GM18499 (cell line): Measurements from ENCODE around the gene CKAP4.

Source experiments
- ATAC-seq: cut with Tn5 transposase; IDR thresholded peaks from one replicate; pipeline ENCODE4 v1.9.1; 2021; ENCODE audit warnings: moderate number of reproducible peaks; ENCODE audit not compliant: insufficient read depth, unreplicated experiment

CKAP4 gene

DNA sequence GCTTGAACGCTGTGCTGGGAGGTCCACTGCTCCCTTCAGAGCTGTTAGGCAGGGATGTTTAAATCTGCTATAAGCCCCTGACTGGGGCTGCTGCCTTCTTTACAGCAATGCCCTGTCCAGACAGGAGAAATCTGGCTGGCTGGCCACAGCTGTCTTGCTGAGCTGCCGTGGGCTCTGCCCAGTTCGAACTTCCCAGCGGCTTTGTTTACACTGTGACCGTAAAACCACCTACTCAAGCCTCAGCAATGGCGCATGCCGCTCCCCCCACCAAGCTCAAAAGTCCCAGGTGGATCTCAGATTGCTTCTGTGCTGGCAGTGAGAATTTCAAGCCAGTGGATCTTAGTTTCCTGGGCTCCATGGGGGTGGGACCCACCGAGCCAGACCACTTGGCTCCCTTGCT lies 35.8 kb downstream of the CKAP4 start:
- ATAC-seq: no peak

- ATAC-seq: no peak
Observed at GRCh38 chr12:106205208-106206069, 42.4 kb downstream of the CKAP4 start.

DNA sequence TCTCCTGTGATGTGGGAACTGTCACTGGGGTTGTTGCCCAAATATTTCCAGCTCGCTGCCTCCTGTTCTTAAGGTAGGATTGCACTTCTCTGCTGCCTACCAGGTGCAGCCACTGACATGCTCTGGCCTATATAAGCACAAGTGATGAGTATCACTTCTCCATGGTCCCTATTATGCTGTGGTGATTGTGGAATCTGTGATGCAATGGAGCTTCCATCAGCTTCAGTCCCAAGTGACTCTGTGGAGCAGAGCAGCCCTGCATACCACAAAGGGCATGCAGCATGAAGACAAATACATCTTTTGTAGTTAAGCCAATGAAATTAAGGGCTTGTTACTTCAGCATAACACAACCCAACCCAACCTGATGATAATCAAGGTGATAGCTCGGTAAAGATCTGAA lies 43.5 kb downstream of the CKAP4 start:
- no peak for ATAC-seq

GRCh38 chr12:106197906-106198623 lies 49.8 kb downstream of the CKAP4 start:
- ATAC-seq: no peak

DNA sequence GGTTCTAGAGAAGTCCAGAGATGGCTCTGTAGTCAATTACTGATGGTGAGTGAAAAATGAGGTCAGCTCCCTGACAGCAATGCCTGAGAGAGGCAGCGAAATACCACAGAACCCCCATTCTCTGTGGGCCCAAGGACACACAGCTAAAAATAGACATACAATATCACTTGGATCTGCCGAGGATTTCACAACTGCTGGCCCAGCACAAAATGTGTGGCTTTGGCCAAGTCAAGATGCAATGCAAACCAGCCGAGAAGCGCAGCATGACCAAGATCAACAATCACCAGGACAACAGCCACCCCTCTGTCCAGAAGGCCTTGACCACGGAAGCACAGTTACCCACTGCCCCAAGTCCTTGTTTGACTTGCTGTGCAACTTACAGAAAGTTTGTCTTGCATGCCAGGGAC lies 52.2 kb downstream of the CKAP4 start:
- no peak for ATAC-seq

- ATAC-seq: no peak
Observed at GRCh38 chr12:106194351-106194750, 53.5 kb downstream of the CKAP4 start.

GRCh38 chr12:106193394-106194215 lies 54.2 kb downstream of the CKAP4 start:
- ATAC-seq: no peak

DNA sequence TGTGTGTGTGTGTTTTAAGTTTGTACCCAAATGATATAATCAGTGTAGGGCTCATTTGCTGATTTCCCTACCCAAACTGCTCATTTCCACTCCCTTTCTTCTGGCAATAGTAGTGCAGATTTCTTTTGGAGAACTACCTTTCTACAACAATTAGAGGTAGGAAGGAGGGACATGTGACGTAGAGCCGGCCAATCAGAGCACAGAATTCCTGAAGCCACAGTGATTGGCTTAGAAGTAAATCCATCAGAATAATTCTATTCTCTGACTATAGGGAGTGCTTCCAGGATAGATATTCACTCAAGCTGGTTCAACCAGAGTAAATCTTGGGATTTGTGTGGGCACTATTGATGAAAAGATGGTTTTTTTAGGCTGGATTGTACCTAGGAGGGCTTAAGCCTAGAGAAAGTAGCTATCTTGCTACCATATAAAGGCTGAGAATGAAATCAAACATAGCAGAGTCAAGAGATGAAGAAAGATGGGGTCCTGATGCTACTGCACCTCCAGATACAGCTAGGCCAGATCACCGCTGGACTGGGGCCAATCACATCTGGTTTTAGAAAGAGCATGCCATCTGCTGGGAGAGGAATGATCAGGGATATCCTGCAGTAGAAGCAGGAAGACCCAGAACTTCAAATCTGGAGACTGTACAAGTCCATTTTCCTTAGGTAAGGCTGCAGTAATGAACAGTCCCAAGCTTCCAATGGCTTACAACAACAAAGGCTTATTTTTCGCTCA lies 55.0 kb downstream of the CKAP4 start:
- no peak for ATAC-seq

DNA sequence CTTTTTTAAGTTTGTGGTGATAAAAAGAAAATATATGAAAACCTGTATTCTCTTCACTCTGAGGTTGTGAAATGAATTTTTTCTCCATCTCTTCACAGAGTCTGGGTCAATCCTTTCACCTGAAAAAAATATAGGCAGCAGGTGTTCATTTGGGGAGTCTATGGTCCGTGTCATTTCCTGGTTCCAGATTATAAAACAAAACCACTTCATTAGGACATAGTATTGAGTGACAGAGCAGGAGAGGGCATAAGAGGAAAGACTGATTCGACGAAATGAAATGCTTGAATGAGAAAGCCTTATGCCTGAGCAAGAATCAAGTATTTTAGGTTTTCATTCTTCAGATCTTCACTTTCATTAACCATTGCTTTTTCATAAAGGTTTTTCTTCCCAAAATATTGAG lies 57.2 kb downstream of the CKAP4 start:
- ATAC-seq: no peak

DNA sequence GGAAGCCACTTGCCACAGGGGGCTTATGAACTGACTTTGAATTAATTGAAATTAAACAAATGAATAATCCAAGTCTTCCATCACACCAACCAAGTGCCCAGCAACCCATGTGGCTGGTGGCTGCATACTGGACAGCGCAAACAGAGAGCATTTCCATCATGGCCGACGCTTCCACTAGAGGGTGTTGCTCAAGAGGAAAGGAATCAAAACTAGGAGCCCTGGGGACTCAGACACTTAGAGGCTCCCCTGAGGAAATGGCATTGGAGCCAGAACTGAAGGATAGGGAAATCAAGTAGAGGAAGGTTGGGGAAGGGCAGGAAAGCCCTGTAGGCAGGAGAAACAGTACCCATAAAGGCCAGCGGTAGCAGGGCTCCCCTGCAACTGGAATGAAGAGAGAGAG lies 58.5 kb downstream of the CKAP4 start:
- no peak for ATAC-seq

DNA sequence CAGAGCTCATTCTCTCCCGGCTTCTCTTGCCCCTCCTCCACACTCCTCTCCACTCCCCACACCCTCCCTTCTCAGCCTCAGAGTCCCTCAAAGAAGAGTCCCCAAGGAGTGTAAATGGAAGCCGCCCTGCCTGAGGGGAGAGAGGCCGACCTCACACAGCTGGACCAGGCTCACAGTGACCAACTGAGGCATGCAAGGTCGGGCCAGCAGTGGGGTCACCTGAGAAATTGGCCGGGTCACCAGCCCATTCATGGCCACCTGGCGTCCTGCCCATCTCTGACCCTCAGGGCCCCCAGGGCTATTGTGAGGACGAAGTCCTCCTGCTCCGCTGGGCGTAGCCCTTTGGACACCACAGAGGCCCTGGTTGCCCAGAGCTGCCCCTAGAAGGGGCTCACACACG lies 59.6 kb downstream of the CKAP4 start:
- ATAC-seq: no peak
